ENCODE data around the gene RANBP3.
"Not testable (repeated sequence)": the region's sequence is repeated elsewhere in the genome, so short reads cannot be mapped to it uniquely, and the experiment has no call there.

The RANBP3 gene

GRCh38 chr19:6006896-6007295 is 29.0 kb upstream of the RANBP3 start:
- DNase-seq: no peak

- not testable (repeated sequence) for DNase-seq
Measured at GRCh38 chr19:6006070-6006446, 28.1 kb upstream of the RANBP3 start.

GRCh38 chr19:6005321-6006069 is 27.6 kb upstream of the RANBP3 start:
- no peak for DNase-seq

GRCh38 chr19:6003976-6004375 is 26.0 kb upstream of the RANBP3 start:
- no peak for DNase-seq

DNA sequence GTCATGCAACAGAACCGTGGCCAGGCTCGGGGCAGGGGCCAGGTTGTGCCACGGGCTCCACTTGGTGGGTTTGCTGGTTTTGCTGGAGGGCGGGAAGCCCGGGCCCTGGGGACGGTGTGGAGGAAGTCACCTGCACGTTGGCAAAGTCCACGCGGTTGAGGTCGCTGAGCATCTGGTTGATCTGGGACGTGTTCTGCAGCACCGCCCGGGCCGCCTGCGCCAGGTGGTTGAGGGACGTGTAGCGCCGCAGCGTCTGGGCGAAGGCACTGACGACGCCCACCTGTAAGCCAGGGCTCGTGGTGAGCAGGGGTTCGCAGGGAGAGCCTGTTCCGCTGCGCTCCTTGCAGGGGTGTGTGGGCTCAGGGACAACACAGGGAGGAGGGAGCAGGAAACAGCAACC is 24.7 kb upstream of the RANBP3 start:
- no peak for DNase-seq

DNA sequence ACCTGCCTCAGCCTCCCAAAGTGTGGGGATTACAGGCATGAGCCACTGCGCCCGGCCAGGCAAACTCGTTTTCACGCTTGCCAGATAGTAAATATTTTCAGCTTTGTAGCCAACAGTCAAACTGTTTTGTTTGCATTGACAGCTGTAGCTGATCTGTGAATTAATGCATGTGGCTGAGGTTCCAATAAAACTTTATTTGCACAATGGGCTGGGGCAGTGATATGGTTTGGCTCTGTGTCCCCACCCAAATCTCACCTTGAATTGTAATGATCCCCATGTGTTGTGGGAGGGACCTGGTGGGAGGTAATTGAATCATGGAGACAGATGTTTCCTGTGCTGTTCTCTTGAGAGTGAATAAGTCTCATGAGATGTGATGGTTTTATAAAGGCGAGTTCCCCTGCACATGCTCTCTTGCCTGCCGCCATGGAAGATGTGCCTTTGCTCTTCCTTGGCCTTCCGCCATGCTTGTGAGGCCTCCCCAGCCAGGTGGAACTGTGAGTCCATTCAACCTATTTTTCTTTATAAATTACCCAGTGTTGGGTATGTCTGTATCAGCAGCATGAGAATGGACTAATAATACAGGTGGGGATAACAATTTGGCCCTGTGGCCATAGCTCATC is 22.4 kb upstream of the RANBP3 start:
- no peak for DNase-seq

- no peak for DNase-seq
Measured at GRCh38 chr19:5999693-6000092, 21.8 kb upstream of the RANBP3 start.

GRCh38 chr19:5997371-5997770 is 19.4 kb upstream of the RANBP3 start:
- DNase-seq: no peak

DNA sequence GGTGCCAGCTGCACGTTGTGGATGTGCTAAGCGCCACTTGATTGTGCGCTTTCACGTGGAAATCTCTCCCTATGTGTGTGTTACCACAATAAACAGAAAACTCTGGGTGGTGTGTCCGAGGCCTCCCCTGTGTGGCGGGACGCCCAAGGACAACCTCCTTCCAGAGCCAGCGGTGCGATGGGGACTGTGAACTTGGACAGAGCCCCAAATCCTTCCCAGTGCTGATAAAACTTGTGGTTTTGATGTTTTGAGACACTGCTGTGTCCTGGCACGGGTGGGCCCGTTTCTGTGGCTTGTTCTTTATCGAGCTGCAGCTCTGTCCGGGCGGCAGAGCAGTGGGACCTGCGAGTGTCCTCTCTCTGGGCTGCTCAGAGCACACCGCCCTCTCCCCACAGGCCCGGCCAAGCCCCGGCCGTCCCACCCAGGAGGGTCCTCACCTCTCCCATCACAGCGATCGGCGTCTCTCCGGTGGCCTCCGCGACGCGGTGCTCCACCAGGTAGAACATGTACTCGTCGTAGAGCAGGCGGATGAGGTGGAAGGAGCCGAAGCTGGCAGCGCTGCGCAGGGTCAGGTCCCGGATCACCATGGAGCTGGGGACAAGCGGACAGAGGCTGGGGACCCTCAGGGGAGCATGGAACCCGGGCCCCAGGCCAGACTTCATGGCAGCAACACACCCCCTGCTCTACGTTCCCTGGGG is 18.8 kb upstream of the RANBP3 start:
- DNase-seq: no peak

DNA sequence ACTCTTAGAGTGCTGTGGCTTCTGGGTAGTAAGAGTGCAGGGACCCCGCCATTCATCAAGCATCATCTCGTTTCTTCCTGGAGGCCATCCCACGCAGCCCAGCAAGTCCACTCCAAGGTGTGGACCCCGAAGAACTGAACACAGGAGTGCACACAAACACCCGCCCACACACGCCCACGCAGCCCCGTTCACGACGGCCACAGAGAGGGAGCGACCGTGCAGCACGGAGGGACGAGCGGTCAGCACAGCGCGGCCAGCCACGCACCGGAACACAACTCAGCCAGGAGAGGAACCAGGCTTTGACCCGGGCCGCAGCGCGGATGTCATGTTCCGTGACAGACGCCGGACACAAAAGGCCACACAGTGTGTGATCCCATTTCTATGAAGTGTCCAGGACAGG is 18.2 kb upstream of the RANBP3 start:
- no peak for DNase-seq

- DNase-seq: no peak
Measured at GRCh38 chr19:5995606-5996005, 17.7 kb upstream of the RANBP3 start.

DNA sequence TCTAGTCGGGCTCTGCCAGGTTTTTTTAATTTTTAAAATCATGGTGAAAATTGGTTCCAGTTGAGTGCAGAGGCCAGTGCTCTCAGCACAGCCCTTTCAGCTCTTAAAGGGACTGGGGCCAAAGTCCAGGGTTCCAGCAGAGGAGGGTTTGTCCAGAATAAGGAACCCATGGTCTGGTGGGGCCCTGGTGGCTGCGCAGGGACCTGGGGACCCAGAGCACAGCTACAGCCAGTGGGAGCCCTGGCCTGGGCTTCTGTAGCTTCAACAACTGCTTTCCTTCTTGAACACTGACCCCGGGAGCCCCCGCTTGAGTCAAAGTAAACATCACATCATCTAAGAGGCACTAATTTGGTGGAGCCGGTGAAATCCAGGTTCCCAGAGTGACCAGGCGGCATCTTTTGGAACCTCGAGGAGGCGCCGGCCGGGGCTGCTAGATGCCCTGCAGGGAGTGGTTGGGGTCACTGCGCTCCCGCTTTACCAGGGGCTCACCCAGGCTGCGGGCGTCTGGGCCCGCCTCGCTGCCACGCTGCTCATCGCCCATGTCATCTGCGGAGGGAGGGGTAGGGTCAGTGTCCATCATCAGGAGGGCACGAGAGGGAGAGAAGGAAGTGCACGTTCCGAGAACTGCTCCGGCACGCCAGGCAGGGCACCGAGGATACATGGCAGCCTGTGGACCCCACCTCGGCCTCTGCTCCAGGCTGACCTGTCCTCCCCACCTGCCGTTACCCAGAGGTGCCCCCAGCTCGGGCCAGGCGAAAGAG is 16.6 kb upstream of the RANBP3 start:
- no peak for DNase-seq

DNA sequence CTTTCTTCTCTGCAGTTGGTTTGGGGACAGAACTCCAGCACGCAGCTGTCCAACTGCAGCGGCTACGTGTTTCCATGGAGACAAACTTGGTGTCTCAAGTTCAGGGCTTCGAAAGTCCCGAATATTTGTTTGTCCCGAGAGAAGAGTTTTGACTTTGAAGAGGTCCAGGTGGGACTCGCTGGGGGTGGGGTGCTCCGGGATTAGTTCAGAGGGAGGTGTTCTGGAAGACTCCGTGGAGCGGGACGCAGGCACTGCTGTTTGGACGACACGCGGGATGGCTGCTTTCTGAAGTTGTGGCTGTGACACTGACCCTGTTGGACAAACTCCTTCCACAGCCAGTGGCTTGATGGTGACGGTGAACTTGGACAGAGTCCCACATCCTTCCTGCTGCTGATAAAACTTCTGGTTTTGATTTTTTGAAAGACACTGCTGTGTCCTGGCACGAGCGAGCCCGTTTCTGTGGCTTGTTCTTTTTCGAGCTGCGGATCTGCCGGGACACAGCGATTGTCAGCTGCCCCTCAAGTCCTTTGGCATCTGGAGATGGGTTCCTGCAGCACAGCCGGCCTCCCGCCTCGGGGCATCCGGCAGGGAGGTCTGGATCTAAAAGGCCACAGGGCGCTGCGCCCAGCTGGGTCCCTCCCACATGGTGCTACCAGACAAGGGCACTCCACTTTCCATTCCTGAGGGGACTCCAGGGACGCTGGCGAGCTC is 15.9 kb upstream of the RANBP3 start:
- no peak for DNase-seq

DNA sequence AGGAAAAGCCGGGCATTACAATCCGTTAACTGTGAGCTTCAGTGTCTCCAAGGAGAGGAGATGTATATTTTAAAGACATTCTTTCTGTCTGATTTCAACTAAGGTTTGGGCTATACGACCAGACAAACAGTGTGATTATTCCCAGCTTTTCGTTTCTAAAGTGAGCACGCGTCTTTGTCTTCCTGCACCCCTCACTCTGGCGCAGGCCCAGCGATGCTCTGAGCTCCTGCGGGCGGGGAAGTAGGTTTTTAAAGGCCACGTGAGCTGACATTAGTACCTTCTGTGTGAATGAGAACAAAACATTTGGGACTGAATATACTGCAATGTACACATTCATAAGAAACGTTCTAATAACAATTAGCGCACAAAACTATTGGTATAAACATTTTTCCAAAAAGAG is 15.3 kb upstream of the RANBP3 start:
- DNase-seq: no peak

DNA sequence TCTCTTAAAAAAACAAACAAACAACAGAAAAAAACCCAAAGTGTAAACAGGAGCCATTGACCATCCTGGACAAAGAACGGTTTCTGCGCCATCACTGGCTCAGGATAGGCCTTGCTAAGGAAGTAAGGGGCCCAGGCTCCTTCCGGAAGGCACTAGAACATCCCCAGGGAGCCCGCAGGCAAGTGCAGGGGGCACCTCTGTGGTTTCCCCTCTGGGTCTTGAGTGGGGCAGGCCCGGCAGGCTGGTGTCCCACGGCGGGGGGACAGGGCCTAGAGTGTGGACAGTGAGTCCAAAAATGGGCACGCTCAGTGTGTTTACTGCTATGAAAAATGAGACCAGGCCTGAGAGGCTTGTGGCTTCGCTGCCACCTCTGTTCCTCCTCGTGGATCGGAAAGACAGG is 14.8 kb upstream of the RANBP3 start:
- DNase-seq: no peak

GRCh38 chr19:5991244-5991838 is 13.4 kb upstream of the RANBP3 start:
- DNase-seq: no peak

- DNase-seq: no peak
Measured at GRCh38 chr19:5990289-5990797, 12.4 kb upstream of the RANBP3 start.

DNA sequence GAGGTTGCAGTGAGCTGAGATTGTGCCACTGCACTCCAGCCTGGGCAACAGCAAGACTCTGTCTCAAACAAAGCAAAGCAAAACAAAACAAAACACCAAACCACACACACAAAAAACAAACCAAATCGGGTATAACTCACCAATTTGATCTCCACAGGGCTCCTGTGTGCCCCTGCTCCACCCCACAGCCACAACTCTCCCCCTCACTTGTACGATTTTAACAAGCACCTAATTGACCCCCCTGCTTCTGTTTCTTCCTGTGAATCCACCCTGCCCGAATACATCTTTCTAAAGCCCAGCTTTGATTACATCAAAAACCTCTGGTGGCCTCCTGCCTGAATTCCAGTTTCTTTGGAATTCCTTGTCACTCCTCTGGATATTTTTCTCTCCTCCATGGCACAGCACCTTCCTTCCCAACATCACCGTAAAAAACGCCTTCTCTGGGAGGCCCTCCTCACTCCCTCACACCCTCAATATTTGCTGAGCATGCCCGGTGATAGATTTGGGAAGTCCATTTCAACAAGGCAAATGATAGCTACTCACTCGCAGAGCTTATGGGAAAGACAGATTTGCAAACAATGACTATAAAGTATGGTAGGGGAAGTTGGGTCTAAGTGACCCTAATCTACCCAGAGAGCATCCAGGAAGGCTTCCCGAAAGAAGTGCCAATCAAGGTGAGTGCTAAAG is 11.6 kb upstream of the RANBP3 start:
- DNase-seq: no peak

- no peak for DNase-seq
Measured at GRCh38 chr19:5988517-5989387, 10.8 kb upstream of the RANBP3 start.

GRCh38 chr19:5987077-5987818 is 9.3 kb upstream of the RANBP3 start:
- DNase-seq: peak; percentile 86

Data from stimulated activated CD8-positive, alpha-beta memory T cell treated with anti-CD3 and anti-CD28 coated beads, Interleukin-4, amount 100 ng/mL, for 48 hours (primary cell).